PC-9 (cell line): ENCODE results near the gene EIF1AY.

Experiments
- EZH2 ChIP-seq: fragments of 200-600 bp; sonication (generic); IDR thresholded peaks from 2 replicates; pipeline ENCODE4 v1.8.0; 2017; ENCODE audit warnings: antibody characterized with exemption, low read depth
- TF ChIP-seq, protein P1 (sequence below): fragments of 200-600 bp; sonication (generic); conservative IDR thresholded peaks from 2 replicates; pipeline ENCODE4 v1.6.1; 2017; ENCODE audit warnings: mixed run types, antibody characterized with exemption, mild to moderate bottlenecking, moderate library complexity

DNA sequence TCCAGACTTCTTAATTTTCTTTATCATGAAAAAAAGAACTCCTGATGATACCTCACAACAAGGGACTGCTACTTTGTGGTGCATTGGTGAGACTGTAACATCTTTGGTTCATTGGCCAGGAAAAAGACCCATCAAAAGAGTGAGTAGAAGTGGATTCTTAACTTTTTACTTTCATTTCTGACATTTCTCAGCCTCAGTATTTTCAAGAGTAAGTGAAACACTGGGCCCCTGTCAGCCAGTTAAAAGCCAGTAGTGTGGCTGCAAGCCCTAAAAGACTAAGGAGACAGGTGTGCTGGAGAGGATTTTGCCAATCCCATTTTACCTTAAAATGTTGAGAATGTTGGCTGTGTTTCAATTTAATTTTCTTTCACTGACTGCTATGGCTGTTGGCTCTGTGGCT, 36.6 kb upstream of the EIF1AY start:
- TF ChIP-seq, protein P1, sequence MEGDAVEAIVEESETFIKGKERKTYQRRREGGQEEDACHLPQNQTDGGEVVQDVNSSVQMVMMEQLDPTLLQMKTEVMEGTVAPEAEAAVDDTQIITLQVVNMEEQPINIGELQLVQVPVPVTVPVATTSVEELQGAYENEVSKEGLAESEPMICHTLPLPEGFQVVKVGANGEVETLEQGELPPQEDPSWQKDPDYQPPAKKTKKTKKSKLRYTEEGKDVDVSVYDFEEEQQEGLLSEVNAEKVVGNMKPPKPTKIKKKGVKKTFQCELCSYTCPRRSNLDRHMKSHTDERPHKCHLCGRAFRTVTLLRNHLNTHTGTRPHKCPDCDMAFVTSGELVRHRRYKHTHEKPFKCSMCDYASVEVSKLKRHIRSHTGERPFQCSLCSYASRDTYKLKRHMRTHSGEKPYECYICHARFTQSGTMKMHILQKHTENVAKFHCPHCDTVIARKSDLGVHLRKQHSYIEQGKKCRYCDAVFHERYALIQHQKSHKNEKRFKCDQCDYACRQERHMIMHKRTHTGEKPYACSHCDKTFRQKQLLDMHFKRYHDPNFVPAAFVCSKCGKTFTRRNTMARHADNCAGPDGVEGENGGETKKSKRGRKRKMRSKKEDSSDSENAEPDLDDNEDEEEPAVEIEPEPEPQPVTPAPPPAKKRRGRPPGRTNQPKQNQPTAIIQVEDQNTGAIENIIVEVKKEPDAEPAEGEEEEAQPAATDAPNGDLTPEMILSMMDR = no peak
- TF ChIP-seq EZH2 = no peak
